ENCODE measurements around the gene PPP2R2B. TPM values are rescaled to one million over a fixed set of nuclear protein-coding genes. Genes with fewer than 3 reads are reported as not detected.

Gene PPP2R2B
- total RNA-seq, 4 donors from 2014 or later = 0.53 to 2.0 (median 1.1) TPM

- no peak overlapping the region for H3K4me3 ChIP-seq
- no peaks in the 10 kb centered on the region for H3K27me3 ChIP-seq
- no peaks in the 10 kb centered on the region for H3K9me3 ChIP-seq
- H3K4me1 ChIP-seq = no peaks in the 10 kb centered on the region
- H3K27ac ChIP-seq = no peak overlapping the region
- 85 to 91% methylated on average over 3 of the region's 3 CpGs for WGBS, 2 donors
- no peaks in the 10 kb centered on the region for H3K36me3 ChIP-seq
- TF ChIP-seq CTCF (IDR thresholded peaks at IDR 0.05) (no peak), POLR2A (IDR thresholded peaks at IDR 0.05) (no peak)
- DNase-seq = no peak
- intact Hi-C loops (cut with DNase I) = no loop called here
Observed at GRCh38 chr5:146820987-146821386, 57.6 kb downstream of the PPP2R2B start.

- H3K4me3 ChIP-seq = no peak overlapping the region
- H3K9me3 ChIP-seq = no peaks in the 10 kb centered on the region
- H3K27ac ChIP-seq = no peak overlapping the region
- 72 to 79% methylated on average over 2 of the region's 2 CpGs for WGBS, 2 donors
- intact Hi-C loops (cut with DNase I) = no loop called here
- H3K27me3 ChIP-seq = peaks cover 0 to 5% (median 0%) of the 10 kb centered on the region in 4 donors
- DNase-seq = no peak
- TF ChIP-seq CTCF (IDR thresholded peaks at IDR 0.05) = no peak
- no peak for TF ChIP-seq POLR2A (IDR thresholded peaks at IDR 0.05)
- H3K4me1 ChIP-seq = no peaks in the 10 kb centered on the region
- no peaks in the 10 kb centered on the region for H3K36me3 ChIP-seq
Observed at GRCh38 chr5:146818822-146819221, 59.7 kb downstream of the PPP2R2B start.

- WGBS, 2 donors = 74 to 87% methylated on average over 4 of the region's 4 CpGs
- intact Hi-C loops (cut with DNase I) = no loop called here
- no peaks in the 10 kb centered on the region for H3K4me1 ChIP-seq
- no peak overlapping the region for H3K27ac ChIP-seq
- H3K9me3 ChIP-seq = no peaks in the 10 kb centered on the region
- no peaks in the 10 kb centered on the region for H3K36me3 ChIP-seq
- DNase-seq = no peak
- TF ChIP-seq CTCF (IDR thresholded peaks at IDR 0.05) (no peak), POLR2A (IDR thresholded peaks at IDR 0.05) (no peak)
- peaks cover 0 to 8% (median 0%) of the 10 kb centered on the region in 4 donors for H3K27me3 ChIP-seq
- no peak overlapping the region for H3K4me3 ChIP-seq
Observed at GRCh38 chr5:146817973-146818372, 60.6 kb downstream of the PPP2R2B start.

GRCh38 chr5:146816775-146817387 lies 61.7 kb downstream of the PPP2R2B start:
- H3K4me1 ChIP-seq = no peaks in the 10 kb centered on the region
- DNase-seq = no peak
- H3K9me3 ChIP-seq = no peaks in the 10 kb centered on the region
- peaks cover 0 to 8% (median 0%) of the 10 kb centered on the region in 4 donors for H3K27me3 ChIP-seq
- 23 to 40% methylated on average over 1 of the region's 1 CpG for WGBS, 2 donors
- H3K36me3 ChIP-seq = no peaks in the 10 kb centered on the region
- no peak overlapping the region for H3K27ac ChIP-seq
- intact Hi-C loops (cut with DNase I) = no loop called here
- no peak overlapping the region for H3K4me3 ChIP-seq
- no peak for TF ChIP-seq POLR2A (IDR thresholded peaks at IDR 0.05)
- no peak for TF ChIP-seq CTCF (IDR thresholded peaks at IDR 0.05)

GRCh38 chr5:146815411-146815810 lies 63.1 kb downstream of the PPP2R2B start:
- no peak overlapping the region for H3K4me3 ChIP-seq
- H3K4me1 ChIP-seq = no peaks in the 10 kb centered on the region
- H3K9me3 ChIP-seq = no peaks in the 10 kb centered on the region
- intact Hi-C loops (cut with DNase I) = no loop called here
- no peak for TF ChIP-seq POLR2A (IDR thresholded peaks at IDR 0.05)
- no peak for TF ChIP-seq CTCF (IDR thresholded peaks at IDR 0.05)
- H3K36me3 ChIP-seq = no peaks in the 10 kb centered on the region
- no peak for DNase-seq
- WGBS, 2 donors = 58 to 60% methylated on average over 3 of the region's 3 CpGs
- no peak overlapping the region for H3K27ac ChIP-seq
- peaks cover 0 to 8% (median 0%) of the 10 kb centered on the region in 4 donors for H3K27me3 ChIP-seq

Measured in esophagus squamous epithelium (tissue), 5 donors.